Measurements from ENCODE around the gene UNC80.

DNA sequence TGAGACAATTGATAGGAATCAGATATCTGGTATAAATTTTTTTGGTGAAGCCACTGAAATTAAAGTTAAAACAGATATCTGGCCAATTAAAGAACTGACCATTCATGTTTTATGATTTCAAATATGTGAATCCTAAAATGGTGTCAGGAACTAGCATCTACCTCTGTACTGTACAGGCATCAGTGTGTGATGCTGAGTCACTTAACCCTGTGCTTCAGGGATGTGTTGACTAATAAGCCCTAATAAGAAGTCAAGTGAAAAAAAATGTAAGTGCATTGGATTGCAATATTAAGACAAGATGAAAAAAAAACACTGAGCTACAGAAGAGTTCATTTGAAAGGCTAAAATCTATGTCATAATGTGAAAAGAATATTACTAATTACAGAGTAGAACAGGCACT, 9.1 kb upstream of the UNC80 start:
- TF ChIP-seq, protein P1, sequence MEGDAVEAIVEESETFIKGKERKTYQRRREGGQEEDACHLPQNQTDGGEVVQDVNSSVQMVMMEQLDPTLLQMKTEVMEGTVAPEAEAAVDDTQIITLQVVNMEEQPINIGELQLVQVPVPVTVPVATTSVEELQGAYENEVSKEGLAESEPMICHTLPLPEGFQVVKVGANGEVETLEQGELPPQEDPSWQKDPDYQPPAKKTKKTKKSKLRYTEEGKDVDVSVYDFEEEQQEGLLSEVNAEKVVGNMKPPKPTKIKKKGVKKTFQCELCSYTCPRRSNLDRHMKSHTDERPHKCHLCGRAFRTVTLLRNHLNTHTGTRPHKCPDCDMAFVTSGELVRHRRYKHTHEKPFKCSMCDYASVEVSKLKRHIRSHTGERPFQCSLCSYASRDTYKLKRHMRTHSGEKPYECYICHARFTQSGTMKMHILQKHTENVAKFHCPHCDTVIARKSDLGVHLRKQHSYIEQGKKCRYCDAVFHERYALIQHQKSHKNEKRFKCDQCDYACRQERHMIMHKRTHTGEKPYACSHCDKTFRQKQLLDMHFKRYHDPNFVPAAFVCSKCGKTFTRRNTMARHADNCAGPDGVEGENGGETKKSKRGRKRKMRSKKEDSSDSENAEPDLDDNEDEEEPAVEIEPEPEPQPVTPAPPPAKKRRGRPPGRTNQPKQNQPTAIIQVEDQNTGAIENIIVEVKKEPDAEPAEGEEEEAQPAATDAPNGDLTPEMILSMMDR (optimal IDR thresholded peaks at IDR 0.05 in 1 of 3, IDR thresholded peaks at IDR 0.05 in 1 of 3, conservative IDR thresholded peaks at IDR 0.05 in 1 of 3; ENCODE audit: extremely low read depth in 1 of 3, insufficient read depth in 2 of 3, low read length in 3 of 3) = no peak
- TF ChIP-seq EZH2 (IDR thresholded peaks at IDR 0.05; ENCODE audit: low read length) = no peak

Measured in keratinocyte (primary cell).